ENCODE results near the gene STYX.

DNA sequence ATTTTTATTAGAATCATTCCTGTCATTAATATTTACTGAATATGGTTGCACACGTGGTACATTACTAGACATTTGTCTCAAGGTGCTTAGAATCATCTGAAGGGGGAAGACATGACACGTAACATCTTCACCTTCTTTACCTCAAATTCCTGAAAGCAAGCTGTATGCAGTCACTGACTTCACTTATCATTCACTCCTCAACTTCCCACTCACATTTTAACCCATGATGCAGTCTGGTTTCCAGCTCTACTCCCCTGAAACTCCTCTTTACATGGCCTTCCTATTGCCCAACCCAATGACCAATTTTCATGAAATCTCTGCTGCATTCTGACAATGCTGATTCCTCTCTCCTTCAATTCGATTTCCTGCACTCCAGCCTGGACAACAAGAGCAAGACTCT lies 28.7 kb upstream of the STYX start:
- TF ChIP-seq ZNF114 (CRISPR knock-in tag; IDR thresholded peaks at IDR 0.05) (no peak), EZH2 (IDR thresholded peaks at IDR 0.05; ENCODE audit: low read depth, unreplicated experiment) (no peak), POLR2AphosphoS5 (IDR thresholded peaks at IDR 0.05; ENCODE audit: low read depth) (no peak), CREB1 (CRISPR knock-in tag; IDR thresholded peaks at IDR 0.05; ENCODE audit: low read depth) (no peak), STAT1 (IDR thresholded peaks at IDR 0.05; ENCODE audit: unreplicated experiment) (no peak), EZH2phosphoT487 (IDR thresholded peaks at IDR 0.05; ENCODE audit: unreplicated experiment) (no peak), JUNB (IDR thresholded peaks at IDR 0.05; ENCODE audit: unreplicated experiment) (no peak), ZNF331 (CRISPR knock-in tag; IDR thresholded peaks at IDR 0.05; ENCODE audit: low read depth) (no peak)
- TF ChIP-seq, protein P1, sequence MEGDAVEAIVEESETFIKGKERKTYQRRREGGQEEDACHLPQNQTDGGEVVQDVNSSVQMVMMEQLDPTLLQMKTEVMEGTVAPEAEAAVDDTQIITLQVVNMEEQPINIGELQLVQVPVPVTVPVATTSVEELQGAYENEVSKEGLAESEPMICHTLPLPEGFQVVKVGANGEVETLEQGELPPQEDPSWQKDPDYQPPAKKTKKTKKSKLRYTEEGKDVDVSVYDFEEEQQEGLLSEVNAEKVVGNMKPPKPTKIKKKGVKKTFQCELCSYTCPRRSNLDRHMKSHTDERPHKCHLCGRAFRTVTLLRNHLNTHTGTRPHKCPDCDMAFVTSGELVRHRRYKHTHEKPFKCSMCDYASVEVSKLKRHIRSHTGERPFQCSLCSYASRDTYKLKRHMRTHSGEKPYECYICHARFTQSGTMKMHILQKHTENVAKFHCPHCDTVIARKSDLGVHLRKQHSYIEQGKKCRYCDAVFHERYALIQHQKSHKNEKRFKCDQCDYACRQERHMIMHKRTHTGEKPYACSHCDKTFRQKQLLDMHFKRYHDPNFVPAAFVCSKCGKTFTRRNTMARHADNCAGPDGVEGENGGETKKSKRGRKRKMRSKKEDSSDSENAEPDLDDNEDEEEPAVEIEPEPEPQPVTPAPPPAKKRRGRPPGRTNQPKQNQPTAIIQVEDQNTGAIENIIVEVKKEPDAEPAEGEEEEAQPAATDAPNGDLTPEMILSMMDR (conservative IDR thresholded peaks at IDR 0.05; ENCODE audit: low read depth in 2 of 2), result no peak
- TF ChIP-seq, protein P2, sequence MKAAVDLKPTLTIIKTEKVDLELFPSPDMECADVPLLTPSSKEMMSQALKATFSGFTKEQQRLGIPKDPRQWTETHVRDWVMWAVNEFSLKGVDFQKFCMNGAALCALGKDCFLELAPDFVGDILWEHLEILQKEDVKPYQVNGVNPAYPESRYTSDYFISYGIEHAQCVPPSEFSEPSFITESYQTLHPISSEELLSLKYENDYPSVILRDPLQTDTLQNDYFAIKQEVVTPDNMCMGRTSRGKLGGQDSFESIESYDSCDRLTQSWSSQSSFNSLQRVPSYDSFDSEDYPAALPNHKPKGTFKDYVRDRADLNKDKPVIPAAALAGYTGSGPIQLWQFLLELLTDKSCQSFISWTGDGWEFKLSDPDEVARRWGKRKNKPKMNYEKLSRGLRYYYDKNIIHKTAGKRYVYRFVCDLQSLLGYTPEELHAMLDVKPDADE (IDR thresholded peaks at IDR 0.05), result no peak
- TF ChIP-seq, protein P3, sequence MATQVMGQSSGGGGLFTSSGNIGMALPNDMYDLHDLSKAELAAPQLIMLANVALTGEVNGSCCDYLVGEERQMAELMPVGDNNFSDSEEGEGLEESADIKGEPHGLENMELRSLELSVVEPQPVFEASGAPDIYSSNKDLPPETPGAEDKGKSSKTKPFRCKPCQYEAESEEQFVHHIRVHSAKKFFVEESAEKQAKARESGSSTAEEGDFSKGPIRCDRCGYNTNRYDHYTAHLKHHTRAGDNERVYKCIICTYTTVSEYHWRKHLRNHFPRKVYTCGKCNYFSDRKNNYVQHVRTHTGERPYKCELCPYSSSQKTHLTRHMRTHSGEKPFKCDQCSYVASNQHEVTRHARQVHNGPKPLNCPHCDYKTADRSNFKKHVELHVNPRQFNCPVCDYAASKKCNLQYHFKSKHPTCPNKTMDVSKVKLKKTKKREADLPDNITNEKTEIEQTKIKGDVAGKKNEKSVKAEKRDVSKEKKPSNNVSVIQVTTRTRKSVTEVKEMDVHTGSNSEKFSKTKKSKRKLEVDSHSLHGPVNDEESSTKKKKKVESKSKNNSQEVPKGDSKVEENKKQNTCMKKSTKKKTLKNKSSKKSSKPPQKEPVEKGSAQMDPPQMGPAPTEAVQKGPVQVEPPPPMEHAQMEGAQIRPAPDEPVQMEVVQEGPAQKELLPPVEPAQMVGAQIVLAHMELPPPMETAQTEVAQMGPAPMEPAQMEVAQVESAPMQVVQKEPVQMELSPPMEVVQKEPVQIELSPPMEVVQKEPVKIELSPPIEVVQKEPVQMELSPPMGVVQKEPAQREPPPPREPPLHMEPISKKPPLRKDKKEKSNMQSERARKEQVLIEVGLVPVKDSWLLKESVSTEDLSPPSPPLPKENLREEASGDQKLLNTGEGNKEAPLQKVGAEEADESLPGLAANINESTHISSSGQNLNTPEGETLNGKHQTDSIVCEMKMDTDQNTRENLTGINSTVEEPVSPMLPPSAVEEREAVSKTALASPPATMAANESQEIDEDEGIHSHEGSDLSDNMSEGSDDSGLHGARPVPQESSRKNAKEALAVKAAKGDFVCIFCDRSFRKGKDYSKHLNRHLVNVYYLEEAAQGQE (IDR thresholded peaks at IDR 0.05; ENCODE audit: unreplicated experiment), result no peak
- TF ChIP-seq, protein P4, sequence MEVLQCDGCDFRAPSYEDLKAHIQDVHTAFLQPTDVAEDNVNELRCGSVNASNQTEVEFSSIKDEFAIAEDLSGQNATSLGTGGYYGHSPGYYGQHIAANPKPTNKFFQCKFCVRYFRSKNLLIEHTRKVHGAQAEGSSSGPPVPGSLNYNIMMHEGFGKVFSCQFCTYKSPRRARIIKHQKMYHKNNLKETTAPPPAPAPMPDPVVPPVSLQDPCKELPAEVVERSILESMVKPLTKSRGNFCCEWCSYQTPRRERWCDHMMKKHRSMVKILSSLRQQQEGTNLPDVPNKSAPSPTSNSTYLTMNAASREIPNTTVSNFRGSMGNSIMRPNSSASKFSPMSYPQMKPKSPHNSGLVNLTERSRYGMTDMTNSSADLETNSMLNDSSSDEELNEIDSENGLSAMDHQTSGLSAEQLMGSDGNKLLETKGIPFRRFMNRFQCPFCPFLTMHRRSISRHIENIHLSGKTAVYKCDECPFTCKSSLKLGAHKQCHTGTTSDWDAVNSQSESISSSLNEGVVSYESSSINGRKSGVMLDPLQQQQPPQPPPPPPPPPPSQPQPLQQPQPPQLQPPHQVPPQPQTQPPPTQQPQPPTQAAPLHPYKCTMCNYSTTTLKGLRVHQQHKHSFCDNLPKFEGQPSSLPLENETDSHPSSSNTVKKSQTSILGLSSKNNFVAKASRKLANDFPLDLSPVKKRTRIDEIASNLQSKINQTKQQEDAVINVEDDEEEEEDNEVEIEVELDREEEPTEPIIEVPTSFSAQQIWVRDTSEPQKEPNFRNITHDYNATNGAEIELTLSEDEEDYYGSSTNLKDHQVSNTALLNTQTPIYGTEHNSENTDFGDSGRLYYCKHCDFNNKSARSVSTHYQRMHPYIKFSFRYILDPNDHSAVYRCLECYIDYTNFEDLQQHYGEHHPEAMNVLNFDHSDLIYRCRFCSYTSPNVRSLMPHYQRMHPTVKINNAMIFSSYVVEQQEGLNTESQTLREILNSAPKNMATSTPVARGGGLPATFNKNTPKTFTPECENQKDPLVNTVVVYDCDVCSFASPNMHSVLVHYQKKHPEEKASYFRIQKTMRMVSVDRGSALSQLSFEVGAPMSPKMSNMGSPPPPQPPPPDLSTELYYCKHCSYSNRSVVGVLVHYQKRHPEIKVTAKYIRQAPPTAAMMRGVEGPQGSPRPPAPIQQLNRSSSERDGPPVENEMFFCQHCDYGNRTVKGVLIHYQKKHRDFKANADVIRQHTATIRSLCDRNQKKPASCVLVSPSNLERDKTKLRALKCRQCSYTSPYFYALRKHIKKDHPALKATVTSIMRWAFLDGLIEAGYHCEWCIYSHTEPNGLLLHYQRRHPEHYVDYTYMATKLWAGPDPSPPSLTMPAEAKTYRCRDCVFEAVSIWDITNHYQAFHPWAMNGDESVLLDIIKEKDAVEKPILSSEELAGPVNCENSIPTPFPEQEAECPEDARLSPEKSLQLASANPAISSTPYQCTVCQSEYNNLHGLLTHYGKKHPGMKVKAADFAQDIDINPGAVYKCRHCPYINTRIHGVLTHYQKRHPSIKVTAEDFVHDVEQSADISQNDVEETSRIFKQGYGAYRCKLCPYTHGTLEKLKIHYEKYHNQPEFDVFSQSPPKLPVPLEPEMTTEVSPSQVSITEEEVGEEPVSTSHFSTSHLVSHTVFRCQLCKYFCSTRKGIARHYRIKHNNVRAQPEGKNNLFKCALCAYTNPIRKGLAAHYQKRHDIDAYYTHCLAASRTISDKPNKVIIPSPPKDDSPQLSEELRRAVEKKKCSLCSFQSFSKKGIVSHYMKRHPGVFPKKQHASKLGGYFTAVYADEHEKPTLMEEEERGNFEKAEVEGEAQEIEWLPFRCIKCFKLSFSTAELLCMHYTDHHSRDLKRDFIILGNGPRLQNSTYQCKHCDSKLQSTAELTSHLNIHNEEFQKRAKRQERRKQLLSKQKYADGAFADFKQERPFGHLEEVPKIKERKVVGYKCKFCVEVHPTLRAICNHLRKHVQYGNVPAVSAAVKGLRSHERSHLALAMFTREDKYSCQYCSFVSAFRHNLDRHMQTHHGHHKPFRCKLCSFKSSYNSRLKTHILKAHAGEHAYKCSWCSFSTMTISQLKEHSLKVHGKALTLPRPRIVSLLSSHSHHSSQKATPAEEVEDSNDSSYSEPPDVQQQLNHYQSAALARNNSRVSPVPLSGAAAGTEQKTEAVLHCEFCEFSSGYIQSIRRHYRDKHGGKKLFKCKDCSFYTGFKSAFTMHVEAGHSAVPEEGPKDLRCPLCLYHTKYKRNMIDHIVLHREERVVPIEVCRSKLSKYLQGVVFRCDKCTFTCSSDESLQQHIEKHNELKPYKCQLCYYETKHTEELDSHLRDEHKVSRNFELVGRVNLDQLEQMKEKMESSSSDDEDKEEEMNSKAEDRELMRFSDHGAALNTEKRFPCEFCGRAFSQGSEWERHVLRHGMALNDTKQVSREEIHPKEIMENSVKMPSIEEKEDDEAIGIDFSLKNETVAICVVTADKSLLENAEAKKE (CRISPR knock-in tag; IDR thresholded peaks at IDR 0.05), result no peak

Data from GM23338 (cell line).